OCI-LY1 (cell line): ENCODE data around the gene CALY.

Experiments
- CTCF ChIP-seq: fragments of 200-600 bp; sonication (generic), shearing (Covaris generic); IDR thresholded peaks from 2 replicates; pipeline ENCODE4 v1.5.1; 2017; ENCODE audit warnings: mild to moderate bottlenecking, antibody characterized with exemption, low read length, moderate library complexity, mixed read lengths
- EZH2 ChIP-seq: fragments of 200-600 bp; sonication (generic), shearing (Covaris generic); IDR thresholded peaks from 2 replicates; pipeline ENCODE4 v1.8.0; 2017; ENCODE audit warnings: borderline replicate concordance, mixed run types, mild to moderate bottlenecking, antibody characterized with exemption, low read length, moderate library complexity, mixed read lengths

GRCh38 chr10:133307776-133308420 lies 28.8 kb downstream of the CALY start:
- TF ChIP-seq CTCF: peak; percentile 86
- no peak for TF ChIP-seq EZH2
